A673 (cell line): Measurements from ENCODE around the gene VPS37B.

Experiments
- EZH2 ChIP-seq: fragments of 200-600 bp; sonication (generic); IDR thresholded peaks from 2 replicates; pipeline ENCODE4 v1.6.1; 2017; ENCODE audit warnings: borderline replicate concordance, low read depth, mild to moderate bottlenecking, mixed read lengths, antibody characterized with exemption, low read length; ENCODE audit not compliant: poor library complexity, severe bottlenecking
- TF ChIP-seq, protein P1 (sequence below): fragments of 300-800, 200-600 bp; sonication (generic); conservative IDR thresholded peaks from 2 replicates; pipeline ENCODE4 v1.5.1; 2017; ENCODE audit warnings: low read depth, mild to moderate bottlenecking, antibody characterized with exemption, low read length, moderate library complexity, mixed read lengths

DNA sequence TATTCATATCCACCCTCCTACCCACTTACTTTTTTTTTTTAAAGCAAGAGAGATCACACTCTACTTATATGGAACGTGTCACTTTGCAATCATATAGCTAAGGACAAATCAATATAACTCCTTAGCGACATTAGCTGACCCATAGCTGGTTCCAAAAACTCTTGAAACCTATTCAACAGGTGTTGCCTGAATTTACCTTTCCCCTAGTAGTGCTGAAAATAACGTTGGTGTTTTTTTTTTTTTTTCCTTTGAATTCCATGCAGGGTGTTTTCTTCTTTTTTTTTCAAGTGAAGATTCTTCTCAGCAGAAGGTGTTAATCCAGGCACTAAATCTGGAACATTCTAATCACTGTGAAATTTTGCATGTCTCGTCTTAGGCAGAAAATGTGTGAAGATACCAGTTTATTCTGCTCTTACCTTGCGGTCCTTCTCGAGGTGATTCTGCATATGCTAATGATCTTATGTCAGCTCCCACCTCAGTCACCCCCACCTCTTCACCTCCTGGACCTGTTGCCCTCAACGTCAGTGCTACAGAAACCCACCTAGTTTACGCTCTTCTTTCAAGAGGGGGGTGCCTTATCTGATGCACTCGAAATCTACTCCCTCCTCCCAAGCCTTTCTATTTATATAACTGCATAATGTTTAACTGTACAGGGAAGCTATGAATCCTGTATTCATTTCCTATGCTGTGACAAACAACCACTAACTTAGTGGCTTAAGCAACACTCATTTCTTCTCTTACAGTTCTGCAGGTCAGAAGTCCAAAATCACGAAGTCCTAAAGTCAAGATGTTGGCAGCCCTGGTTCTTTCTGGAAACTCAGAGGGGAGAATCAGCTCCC, 7.1 kb upstream of the VPS37B start:
- TF ChIP-seq, protein P1, sequence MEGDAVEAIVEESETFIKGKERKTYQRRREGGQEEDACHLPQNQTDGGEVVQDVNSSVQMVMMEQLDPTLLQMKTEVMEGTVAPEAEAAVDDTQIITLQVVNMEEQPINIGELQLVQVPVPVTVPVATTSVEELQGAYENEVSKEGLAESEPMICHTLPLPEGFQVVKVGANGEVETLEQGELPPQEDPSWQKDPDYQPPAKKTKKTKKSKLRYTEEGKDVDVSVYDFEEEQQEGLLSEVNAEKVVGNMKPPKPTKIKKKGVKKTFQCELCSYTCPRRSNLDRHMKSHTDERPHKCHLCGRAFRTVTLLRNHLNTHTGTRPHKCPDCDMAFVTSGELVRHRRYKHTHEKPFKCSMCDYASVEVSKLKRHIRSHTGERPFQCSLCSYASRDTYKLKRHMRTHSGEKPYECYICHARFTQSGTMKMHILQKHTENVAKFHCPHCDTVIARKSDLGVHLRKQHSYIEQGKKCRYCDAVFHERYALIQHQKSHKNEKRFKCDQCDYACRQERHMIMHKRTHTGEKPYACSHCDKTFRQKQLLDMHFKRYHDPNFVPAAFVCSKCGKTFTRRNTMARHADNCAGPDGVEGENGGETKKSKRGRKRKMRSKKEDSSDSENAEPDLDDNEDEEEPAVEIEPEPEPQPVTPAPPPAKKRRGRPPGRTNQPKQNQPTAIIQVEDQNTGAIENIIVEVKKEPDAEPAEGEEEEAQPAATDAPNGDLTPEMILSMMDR = no peak
- no peak for TF ChIP-seq EZH2
